HG03571 (cell line): ENCODE measurements around the gene RPS6KB1.
"Not testable (repeated sequence)": the region's sequence is repeated elsewhere in the genome, so short reads cannot be mapped to it uniquely, and the experiment has no call there.

Source experiments
- ATAC-seq: cut with Tn5 transposase; IDR thresholded peaks from one replicate; pipeline ENCODE4 v1.9.1; 2021; ENCODE audit not compliant: unreplicated experiment

The RPS6KB1 gene

DNA sequence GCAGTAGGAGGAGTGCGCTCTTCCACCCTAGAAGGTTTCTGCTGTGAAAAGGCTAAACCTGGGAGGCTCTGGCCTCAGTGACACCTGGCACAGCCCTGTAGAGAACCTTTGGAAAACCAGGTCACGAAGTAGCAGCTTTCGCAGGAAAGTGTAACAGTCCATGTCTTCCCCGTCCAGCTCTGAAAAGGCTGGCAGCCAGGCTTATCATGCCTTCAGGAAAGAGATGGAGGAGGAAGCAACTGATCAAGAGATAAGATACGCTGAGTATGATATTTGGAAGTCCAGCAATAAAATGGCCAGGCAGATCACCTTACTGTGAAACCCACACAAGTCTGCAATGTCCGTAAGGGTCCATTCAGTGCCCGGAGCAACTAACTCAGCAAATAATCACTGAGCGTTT is 22.4 kb upstream of the RPS6KB1 start:
- no peak for ATAC-seq

DNA sequence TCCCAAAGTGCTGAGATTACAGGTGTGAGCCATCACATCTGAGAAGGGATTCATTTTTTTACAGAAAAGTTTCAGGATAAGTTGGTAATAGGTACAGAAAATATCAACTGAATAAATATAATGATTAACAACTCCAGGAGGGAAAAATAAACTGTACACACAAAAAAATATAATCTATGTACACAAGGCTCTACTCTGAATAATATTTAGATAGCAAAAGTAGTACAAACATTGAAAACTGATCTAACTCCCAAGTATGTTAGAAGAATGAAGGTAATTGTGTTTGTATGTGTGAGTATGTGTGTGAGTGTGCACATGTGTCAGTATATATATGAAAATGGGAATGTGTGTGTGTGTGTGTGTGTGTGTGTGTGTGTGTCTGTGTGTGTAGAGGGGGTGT is 20.6 kb upstream of the RPS6KB1 start:
- no peak for ATAC-seq

DNA sequence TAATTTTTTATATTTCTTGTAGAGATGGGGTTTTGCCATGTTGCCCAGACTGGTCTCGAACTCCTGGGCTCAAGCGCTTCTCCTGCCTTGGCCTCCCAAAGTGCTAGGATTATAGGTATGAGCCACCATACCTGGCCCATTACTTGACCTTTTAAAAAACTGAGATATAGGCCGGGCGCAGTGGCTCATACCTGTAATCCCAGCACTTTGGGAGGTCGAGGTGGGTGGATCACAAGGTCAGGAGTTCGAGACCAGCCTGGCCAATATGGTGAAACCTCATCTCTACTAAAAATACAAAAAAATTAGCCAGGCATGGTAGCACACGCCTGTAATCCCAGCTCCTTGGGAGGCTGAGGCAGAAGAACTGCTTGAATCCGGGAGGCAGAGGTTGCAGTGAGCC is 19.5 kb upstream of the RPS6KB1 start:
- ATAC-seq: not testable (repeated sequence)

DNA sequence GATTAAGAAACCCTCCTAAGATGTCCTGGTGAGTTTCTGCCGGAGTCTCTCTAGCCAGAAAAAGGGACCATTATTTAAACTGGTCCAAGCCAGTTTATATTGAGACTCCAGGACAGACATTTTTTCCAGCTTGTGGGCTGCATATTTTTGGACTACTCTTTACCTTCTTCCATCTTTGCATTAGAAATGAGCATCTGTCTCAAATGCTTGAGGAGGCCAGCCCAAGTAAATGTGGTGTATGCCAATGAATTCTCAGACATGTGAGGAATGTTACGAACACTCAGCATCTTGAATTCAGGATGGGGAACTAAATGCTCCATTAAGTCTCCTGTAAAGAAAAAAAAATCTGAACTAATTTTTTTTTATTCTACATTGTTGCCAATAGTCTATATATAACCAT is 18.5 kb upstream of the RPS6KB1 start:
- ATAC-seq: no peak

DNA sequence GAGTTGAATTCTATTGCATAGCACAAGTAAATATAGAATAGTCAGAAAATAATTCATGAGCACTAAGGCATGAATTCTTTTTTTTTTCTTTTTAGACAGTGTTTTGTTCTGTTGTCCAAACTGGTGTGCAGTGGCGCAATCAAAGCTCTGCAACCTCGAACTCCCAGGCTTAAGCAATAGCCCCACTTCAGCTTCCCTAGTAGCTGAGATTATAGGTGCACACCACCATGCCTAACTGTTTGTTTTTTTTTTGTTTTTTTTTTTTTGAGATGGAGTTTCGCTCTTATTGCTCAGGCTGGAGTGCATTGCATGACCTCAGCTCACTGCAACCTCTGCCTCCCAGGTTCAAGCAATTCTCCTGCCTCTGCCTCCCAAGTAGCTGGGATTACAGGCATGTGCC is 16.8 kb upstream of the RPS6KB1 start:
- no peak for ATAC-seq

DNA sequence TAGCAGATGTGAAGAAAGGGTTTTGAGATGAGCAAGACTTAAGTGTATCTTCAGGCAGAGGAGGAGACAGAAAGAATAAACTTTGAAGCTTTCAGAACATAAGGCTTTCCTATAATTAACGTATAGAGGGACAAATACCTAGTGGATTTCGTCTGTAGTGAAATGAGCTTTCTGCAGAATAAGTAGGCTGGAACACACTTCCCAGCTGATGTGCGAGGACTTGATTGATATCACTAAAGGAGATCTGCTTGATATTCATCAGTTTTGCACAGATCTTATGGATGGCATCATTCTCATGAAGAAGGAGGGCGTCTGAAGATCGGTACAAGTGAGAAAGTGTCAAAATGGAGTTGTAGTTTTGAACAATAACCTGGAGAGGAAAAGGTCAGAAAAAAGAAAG is 15.0 kb upstream of the RPS6KB1 start:
- no peak for ATAC-seq

DNA sequence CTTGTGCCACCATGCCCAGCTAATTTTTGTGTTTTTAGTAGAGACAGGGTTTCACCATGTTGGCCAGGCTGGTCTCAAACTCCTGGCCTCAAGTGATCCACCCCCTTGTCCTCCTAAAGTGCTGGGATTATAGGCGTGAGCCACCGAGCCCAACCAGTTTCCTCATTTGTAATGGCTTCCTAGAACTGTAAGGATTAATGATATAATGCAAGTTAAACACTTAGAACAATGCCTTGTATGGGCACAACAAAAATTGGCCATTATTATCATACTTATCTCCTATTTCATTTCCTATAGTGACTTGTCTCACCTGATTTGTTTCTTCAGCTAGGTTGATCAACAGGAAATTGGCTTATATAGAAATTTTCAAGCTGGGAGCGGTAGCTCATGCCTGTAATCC is 14.3 kb upstream of the RPS6KB1 start:
- no peak for ATAC-seq

DNA sequence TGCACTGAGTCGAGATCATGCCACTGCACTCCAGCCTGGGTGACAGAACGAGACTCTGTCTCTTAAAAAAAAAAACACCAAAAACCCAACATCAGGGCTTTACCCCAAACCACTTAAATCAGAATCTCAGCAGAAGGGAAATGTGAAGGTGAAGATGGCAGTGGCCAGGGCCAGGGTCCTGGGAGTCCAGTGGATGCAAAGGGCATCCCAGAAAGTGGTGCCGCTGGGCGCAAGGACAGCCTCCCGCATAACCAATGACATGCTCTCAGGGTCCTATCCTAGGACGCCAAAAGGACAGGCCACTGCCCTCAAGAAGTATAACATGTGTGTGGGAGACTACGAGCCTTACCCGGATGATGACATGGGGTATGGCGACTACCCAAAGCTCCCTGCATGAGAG is 8.1 kb upstream of the RPS6KB1 start:
- ATAC-seq: no peak

DNA sequence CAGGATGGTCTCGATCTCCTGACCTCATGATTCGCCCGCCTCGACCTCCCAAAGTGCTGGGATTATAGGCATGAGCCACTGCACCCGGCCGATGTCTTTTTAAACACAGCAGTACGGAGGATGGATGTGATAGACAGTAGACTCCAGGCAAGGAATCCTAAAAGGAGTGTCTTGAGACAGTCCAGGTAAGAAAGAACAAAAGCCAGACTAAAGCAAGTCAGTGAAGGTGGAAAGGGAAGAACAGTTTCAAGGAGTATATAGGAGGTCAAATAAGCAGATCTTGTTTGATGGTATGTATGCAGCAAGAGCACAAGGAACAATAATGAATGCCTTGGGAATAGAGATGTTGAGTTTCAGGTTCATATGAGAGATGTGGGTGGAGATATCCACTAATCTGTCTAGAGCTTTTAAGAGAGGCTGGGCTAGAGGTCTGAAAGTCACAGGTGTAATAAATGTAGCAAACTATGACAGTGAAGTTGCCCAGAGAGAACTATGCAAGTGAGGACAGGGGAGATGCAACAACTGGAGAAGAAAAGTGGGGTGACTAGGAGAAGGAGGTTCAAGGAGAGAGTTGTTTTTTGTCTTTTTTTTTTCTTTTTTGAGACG is 4.7 kb upstream of the RPS6KB1 start:
- ATAC-seq: no peak

DNA sequence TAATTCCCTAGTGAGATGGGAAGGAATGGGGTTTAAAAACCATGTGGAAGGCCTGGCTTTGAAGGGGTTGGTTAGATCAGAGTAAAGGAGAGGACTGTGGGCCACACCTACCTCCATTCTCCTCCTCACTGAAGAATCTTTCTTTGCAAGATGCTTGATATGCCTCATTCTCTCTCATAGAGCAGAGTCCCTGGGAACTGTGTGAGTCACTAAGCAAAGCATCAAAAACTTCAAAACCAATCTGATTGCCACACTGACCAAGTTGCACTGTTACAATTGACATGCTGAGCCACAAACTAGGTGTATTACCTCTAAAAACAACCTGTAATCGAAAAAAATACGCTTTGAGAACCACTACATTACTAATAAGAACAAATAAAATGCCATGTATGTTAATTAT is 2.2 kb upstream of the RPS6KB1 start:
- ATAC-seq: no peak

DNA sequence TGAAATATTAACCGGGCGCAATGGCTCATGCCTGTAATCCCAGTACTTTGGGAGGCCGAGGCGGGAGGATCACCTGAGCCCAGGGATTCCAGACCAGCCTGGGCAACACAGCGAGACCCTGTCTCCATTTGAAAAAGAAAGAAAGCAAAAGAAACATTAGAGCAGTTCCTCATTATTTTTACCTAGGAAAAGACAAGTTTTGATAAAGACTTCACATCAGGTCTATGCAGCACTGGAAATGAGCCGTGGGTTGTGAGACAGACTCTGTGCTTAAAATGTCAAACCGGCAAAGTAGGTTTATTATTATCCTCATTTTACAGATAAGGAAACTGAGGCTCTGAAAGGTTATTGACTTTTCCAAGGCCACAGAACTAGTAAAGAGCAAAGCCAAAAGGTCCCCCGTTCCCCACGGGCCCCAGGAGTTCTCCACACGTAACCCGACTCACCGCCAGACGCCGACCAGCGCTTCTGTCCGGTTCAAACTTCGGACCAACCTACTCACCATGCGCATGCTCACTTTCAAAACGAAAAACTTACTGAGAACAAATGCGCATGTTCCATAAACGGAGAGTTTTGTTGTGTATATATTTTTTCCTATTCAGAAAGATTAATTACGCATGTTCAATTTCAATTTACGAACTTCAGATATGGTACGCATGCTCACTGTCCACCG is 534 bp upstream of the RPS6KB1 start:
- peak; percentile 60 for ATAC-seq

DNA sequence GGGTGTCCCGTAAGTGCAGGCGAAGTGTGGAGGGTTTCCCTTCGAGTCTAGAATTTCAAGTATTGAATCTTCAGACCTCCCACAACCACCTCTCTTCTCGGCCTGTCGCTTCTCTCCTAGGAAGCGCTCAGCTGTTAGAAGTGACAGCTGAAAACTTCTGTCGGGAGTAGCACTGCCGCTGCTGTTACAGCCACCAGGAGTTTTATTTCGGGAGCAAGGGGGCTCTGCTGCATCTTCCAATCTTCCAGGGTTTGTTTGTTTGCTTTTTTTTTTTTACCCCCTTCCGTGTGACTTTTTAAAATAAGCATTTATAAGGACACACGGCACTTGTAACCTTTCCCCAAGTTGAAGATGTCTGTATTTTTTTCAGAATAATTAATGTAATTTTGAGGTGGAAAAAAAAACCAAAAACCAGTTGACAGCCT is 767 bp downstream of the RPS6KB1 start:
- ATAC-seq: no peak

DNA sequence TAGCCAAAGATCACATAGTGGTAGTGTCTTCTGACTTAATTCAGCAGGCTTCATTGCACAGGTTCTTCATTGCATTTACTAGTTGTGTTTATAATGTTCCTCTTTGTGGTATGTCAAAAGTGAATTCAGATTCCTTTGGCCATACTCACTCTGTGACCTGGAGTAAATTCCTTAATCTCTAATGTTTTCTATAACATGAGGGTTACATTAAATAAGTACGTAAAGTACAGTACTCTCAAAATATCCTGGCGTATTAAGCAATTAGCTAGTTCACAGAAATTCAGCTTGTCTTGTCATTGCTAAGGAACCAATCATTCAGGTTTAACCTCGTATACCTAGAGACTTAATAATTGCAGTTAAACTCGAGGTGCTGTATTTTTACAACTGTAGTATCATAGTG is 4.2 kb downstream of the RPS6KB1 start:
- no peak for ATAC-seq

DNA sequence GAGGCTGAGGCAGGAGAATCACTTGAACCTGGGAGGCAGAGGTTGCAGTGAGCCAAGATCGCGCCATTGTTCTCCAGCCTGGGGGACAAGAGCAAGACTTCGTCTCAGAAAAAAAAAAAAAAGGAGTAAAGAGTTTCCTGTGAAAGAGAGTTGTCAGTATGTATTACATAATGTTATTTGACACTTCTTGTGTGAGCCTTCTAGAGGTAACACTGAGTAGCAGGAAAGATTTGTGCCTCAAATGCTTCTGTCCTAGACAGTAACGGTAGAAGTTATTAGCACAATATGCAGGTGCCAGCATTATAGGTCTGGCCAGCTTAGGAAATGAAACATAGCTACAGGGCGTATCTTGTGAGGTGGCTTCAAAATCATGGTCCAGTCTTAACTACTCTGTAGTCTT is 6.2 kb downstream of the RPS6KB1 start:
- ATAC-seq: no peak

DNA sequence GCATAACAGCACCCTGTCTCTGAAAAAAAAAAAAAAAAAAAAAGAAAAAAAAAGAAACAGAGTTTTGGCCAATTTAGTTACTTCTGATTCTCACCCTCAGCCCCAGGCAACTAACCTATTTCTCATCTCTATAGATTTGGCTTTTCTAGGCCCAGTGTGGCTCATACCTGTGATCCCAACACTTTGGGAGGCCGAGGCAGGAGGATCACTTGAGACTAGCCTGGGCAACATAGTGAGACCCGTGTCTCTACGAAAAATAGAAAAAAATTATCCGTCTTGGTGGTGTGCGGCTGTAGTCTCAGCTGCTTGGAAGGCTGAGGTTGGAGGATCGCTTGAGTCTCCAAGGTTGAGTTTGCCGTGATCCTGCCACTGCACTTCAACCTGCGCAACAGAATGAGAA is 8.7 kb downstream of the RPS6KB1 start:
- ATAC-seq: no peak

DNA sequence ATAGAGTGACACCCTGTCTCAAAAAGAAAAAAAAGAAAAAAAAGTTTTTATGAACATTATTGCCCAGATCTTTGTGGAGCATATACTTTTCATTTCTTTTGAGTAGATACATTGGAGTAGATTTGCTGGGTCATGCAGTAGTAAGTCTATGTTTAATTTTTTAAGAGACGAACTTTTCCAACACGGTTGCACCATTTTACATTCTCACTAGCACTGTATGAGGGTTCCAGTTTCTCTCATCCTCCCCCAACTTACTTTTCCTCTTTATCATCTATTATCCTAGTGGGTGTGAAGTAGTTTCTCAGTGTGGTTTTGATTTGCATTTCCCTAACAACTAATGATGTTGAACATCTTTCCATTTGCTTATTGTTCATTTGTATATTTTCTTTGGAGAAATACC is 10.5 kb downstream of the RPS6KB1 start:
- no peak for ATAC-seq

DNA sequence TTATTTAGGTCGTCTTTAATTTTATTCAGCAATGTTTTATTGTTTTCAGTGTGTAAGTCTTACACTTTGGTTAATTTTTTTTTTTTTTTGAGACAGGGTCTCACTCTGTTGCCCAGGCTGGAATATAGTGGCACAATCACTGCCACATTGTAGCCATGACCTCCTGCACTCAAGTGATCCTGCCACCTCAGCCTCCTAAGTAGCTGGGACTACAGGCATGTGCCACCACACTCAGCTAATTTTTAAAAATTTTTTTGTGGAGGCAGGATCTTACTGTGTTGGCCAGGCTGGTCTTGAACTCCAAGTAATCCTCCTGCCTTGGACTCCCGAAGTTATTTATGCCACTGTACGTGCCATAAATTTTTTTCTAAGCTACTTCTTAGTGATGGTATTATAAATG is 14.5 kb downstream of the RPS6KB1 start:
- no peak for ATAC-seq

DNA sequence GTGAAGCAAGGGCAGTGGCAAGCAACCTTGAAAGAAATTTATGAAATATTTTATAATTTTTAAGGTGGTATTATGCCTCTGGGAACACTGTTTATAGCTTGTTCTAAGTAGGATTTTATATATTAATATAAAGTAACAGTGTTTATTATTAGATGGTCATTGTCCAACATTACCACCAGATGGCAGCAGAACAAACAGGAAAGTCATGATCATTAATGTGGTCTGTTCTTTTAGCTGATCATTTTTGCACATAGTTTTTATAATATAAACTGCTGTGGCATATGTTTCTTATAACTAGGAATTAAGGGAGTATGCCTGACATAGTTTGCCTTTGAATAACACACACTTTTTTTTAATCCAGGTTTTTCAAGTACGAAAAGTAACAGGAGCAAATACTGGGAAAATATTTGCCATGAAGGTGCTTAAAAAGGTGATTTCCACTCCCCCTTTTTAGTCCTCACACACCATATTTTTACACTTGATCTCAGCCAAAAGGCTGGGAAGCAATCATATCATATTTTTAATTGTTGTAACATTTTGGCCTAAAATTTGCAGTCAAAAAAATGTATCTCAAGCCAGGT is 21.4 kb downstream of the RPS6KB1 start:
- no peak for ATAC-seq

DNA sequence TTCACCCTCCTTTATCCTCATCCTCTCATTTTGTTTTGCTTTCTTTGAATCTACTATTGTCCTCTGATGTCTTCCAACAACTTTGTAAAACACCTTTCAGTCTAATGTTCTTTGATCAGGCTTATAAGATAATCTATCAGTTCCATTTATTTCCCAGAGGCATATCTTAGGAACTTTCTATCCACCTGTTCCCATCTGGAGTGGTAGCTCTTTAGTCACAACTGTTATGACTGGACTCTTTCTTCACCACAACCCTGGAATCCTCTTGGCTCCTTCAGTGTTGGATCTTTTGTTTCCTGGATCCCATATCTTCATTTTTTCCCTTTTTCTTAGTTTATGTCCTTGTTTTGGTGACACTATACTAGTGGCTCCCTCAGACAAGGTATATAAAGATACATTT is 23.5 kb downstream of the RPS6KB1 start:
- no peak for ATAC-seq

DNA sequence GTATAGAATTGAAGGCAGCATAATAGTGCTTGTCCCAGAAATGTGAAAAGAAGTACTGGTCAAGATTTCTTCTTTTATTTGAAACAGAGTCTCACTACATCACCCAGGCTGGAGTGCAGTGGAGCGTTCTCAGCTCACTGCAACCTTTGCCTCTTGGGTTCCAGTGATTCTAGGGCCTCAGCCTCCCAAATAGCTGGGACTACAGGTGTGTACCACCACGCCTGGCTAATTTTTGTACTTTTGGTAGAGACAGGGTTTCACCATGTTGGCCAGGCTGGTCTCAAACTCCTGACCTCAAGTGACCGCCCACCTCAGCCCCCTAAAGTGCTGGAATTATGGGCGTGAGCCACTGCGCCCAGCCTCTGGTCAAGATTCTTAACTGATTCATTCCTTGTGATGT is 27.7 kb downstream of the RPS6KB1 start:
- ATAC-seq: not testable (repeated sequence)

DNA sequence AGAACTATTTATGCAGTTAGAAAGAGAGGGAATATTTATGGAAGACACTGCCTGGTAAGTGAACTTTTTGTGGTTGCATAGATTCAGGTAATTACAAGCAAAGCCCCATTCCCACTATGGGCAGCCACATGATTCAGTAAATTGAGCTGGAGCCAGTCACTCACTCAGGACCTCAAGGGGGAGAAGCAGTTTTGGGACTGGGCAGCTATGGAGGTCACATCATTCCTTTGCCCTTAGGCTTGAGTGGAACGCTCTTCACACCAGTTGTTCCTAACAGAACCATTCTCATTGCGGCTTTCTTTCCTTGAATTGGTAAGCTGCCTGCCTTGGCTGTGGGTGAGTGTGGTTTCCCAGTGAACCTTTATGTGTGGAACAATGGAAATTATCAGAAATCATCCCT is 37.2 kb downstream of the RPS6KB1 start:
- not testable (repeated sequence) for ATAC-seq

DNA sequence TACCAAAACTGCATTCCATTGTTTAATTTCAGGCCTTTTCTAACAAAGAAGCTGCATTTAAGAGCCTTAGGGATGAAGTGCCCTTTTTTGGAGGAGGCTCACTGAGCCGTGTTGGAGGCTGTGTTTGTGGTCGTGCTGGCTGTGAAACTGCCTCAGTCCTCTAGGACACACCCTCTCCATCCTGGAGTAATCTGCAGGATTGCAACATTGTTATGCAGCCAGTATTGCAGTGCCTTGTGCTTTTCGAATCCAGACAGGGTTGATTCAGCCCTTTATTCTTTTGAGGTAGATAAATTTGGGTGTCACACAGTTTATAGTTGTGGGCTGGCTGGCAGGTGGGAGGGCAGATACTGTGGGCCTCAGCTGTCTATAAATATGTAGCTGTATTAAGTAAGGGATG is 37.8 kb downstream of the RPS6KB1 start:
- ATAC-seq: not testable (repeated sequence)

DNA sequence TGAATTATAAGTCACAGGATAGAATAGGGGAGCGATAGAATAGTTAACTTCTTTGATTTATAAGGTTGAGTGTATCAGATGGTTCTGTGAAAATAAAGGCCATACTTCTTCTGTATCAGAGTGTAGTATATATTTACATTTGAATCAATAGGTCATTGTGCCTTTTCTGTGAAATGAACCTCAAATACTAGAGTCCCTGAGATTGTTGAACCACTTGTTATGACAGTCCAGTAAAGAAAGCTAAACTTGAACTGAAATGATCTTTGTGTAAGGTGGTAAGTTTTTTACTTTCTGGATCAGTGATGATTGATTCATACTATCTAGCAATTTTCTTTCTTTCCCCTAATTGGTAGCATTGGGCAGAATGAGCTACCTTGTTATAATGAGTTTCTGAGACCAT is 40.4 kb downstream of the RPS6KB1 start:
- not testable (repeated sequence) for ATAC-seq
